ENCODE measurements around the gene NGEF. TPM values are rescaled to one million over a fixed set of nuclear protein-coding genes. Genes with fewer than 3 reads are reported as not detected.

The NGEF gene
- total RNA-seq, 3 donors from 2014 or later = 1.6 to 6.3 TPM; not detected in 1

GRCh38 chr2:233033672-233034071, 20.6 kb upstream of the NGEF start:
- H3K36me3 ChIP-seq = no peaks in the 10 kb centered on the region
- no peak overlapping the region for H3K4me3 ChIP-seq
- TF ChIP-seq POLR2A (IDR thresholded peaks at IDR 0.05) = no peak
- TF ChIP-seq POLR2AphosphoS5 (IDR thresholded peaks at IDR 0.05) = no peak
- TF ChIP-seq CTCF (IDR thresholded peaks at IDR 0.05) = no peak
- intact Hi-C loops (cut with DNase I; ENCODE audit: low total_unique reads) = no loop called here
- H3K27me3 ChIP-seq = no peaks in the 10 kb centered on the region
- H3K27ac ChIP-seq = no peak overlapping the region
- H3K4me1 ChIP-seq = no peaks in the 10 kb centered on the region
- DNase-seq (ENCODE audit: low spot score in 2 of 2) = no peak
- H3K9me3 ChIP-seq = no peaks in the 10 kb centered on the region

- no peaks in the 10 kb centered on the region for H3K27me3 ChIP-seq
- no peaks in the 10 kb centered on the region for H3K4me1 ChIP-seq
- intact Hi-C loops (cut with DNase I; ENCODE audit: low total_unique reads) = no loop called here
- TF ChIP-seq CTCF (IDR thresholded peaks at IDR 0.05) (no peak), POLR2AphosphoS5 (IDR thresholded peaks at IDR 0.05) (no peak), POLR2A (IDR thresholded peaks at IDR 0.05) (no peak)
- DNase-seq (ENCODE audit: low spot score in 2 of 2) = no peak
- H3K4me3 ChIP-seq = no peak within 1 kb of the TSS
- no peaks in the 10 kb centered on the region for H3K36me3 ChIP-seq
- H3K27ac ChIP-seq = no peak within 1 kb of the TSS
- no peaks in the 10 kb centered on the region for H3K9me3 ChIP-seq
Observed at GRCh38 chr2:233032551-233033320, 19.7 kb upstream of the NGEF start, which contains the start of gene NEU2. NEU2 (plus strand) TSS chr2:233032672; CDS start chr2:233032672, 0 bp downstream.

- H3K27me3 ChIP-seq = no peaks in the 10 kb centered on the region
- no peaks in the 10 kb centered on the region for H3K4me1 ChIP-seq
- no peaks in the 10 kb centered on the region for H3K36me3 ChIP-seq
- H3K4me3 ChIP-seq = no peak overlapping the region
- H3K9me3 ChIP-seq = no peaks in the 10 kb centered on the region
- DNase-seq (ENCODE audit: low spot score in 2 of 2) = no peak
- no peak overlapping the region for H3K27ac ChIP-seq
- intact Hi-C loops (cut with DNase I; ENCODE audit: low total_unique reads) = no loop called here
- TF ChIP-seq POLR2A (IDR thresholded peaks at IDR 0.05) (no peak), CTCF (IDR thresholded peaks at IDR 0.05) (no peak), POLR2AphosphoS5 (IDR thresholded peaks at IDR 0.05) (no peak)
Observed at GRCh38 chr2:233031556-233032500, 18.8 kb upstream of the NGEF start.

GRCh38 chr2:233029321-233029720, 16.3 kb upstream of the NGEF start:
- no peak for DNase-seq (ENCODE audit: low spot score in 2 of 2)
- no peak overlapping the region for H3K27ac ChIP-seq
- intact Hi-C loops (cut with DNase I; ENCODE audit: low total_unique reads) = no loop called here
- H3K27me3 ChIP-seq = no peaks in the 10 kb centered on the region
- H3K9me3 ChIP-seq = no peaks in the 10 kb centered on the region
- H3K4me1 ChIP-seq = no peaks in the 10 kb centered on the region
- no peak overlapping the region for H3K4me3 ChIP-seq
- TF ChIP-seq POLR2A (IDR thresholded peaks at IDR 0.05) (no peak), CTCF (IDR thresholded peaks at IDR 0.05) (no peak), POLR2AphosphoS5 (IDR thresholded peaks at IDR 0.05) (no peak)
- H3K36me3 ChIP-seq = no peaks in the 10 kb centered on the region
